GM21528 (cell line): ENCODE results near the gene FRAT2.
"Not testable (repeated sequence)": the region's sequence is repeated elsewhere in the genome, so short reads cannot be mapped to it uniquely, and the experiment has no call there.

Experiments
- ATAC-seq: cut with Tn5 transposase; IDR thresholded peaks from one replicate; pipeline ENCODE4 v1.9.1; 2021; ENCODE audit warnings: mild to moderate bottlenecking, moderate library complexity; ENCODE audit not compliant: unreplicated experiment, low FRiP score

Gene FRAT2

DNA sequence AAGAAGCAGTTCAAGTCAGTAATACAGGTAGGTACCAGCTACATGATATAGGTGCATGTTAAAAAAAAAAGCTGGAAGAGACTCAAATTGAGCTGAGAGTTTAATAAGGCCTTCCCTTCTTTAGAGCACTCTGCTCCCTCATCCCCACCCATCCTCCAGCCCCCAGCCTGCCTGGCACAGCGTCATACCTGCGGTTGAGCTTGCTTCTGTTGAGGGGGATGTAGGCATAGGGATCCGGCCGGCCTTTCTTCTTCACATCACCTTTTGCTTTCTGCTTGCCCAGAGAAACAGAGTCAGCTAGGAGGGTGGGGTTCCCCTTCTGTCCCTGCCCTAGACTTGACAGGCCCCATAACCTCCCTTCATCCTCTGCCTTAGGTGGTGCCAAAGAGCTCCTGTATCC is 23.8 kb upstream of the FRAT2 start:
- no peak for ATAC-seq

DNA sequence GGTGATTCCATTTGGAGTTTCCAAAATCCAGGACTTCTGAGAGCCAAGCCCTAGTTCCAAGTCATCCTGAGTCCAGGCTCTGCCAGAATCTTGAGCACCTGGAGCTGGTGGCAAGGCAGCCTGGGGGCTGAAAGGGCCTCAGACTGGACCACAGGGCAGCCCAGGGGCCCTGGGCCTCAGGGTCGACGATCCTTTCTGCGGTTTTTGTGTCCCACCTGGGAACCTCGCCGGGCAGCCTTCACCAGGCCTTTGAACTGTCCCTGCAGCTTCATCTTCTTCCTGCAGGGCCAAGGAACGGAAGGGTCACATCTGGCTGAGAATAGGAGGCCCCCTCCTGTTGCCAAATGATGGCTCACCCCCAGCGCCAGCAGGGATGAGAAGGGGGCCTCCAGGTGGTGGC is 22.4 kb upstream of the FRAT2 start:
- no peak for ATAC-seq

DNA sequence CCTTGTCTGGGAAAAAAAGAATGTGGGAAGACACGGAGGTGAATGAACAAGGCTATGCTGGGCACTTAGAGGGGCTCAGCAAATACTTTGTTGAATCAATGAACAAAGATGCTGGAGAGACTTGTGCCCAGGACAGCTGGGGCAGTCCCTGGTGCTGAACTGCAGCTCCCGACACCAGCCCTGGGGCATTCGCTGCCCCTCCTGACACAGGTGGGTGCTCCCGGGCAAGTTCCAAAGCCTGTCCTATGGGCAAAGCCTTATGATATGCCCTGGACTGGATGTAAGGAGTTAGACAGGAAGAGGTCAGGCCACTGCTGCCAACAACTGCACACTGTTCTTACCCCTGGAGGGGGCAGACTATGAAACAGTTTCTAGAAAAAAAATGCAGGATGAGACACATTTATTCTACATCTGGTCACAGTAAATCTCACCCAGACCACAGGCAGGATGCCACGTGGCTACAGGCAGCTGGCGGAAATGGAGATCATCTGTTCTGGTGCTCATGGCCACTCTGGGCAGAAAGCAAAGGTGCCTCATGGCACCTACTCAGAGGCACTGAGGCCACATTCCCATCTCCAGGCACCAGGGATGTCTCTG is 21.9 kb upstream of the FRAT2 start:
- ATAC-seq: no peak

DNA sequence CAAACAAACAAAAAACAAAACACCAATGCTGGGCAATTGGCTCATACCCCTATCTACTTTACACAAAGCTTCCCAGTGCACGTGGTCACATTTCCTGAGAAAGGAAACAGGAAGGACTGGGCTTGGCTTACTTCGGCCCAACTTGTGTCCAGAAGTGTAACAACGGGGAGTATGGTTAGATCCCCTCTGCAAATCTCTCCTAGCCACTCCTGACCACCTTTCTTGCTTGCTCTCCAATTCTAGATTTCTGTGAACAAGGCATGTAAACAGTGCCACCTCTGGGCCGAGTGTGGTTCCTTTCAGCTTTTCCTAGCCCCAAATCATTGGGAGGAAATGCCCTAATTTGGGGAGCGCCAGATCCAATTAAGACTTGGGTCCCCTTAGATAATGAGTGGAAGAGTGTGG is 21.0 kb upstream of the FRAT2 start:
- no peak for ATAC-seq

DNA sequence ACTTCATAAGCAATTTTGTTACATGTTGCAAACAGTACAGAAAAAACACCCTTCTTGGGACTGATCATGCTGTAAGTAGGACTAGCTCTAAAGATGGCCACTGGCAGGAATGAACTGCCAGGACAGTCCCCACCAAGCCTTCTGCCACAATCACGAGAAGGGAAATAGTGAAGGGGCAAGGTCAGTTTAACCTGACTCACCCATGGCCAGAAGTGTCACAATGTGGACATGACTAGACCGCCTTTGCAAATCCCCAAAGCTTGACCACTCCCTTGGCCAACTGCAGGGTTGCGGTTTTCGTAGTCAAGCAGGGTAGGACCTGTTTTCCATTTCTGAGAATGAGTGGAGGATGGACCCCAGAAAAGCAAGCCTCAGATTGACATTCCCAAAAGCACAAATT is 19.4 kb upstream of the FRAT2 start:
- ATAC-seq: no peak

DNA sequence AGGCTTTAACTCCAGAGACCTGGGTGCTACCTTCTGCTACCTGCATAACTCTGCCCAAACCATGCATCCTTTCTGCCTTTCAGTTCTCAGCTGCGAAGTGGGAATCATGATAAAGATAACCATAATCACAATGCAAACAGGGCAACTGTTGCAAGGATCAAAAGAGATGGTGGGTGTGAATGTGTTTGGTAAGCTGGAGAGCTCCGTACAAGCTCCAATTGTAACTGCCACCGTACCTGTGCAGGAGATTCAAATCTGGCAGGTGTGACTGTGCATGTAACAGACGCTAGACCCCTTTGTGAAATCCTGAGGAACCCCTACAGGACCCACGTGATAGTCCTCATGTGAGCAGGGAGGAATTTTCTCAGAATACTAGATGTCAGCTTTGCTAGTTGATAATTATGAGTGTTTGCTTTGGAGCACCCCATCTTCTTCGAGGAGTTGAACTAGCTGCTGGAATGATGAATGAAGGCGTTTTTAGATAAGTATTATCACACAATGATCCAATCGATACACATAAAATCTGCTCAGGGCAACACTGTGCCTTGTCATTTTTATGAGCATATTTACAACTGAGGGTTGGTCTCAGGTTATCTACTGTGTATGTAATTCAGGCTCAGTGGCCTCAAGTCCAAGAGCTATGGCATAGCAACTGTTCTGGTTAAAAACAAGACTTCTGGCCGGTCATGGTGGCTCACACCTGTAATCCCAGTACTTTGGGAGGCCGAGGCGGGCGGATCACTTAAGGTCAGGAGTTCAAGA is 15.4 kb upstream of the FRAT2 start:
- ATAC-seq: no peak

DNA sequence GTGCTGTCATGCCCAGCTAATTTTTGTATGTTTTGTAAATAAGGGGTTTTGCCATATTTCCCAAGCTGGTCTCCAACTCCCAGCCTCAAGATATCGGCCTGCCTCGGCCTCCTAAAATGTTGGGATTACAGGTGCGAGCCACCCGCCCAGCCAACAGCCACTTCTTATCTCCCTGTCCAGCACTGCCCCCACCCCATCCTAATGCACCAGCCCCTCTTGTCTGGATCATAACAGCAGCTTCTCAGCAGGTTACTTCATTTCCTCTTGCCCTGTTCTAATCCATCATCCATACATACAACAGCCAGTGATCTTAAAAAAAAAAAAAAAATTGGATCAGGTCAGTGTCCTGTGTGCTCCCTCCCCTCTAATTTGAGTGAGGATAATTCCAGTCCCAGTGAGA is 12.8 kb upstream of the FRAT2 start:
- no peak for ATAC-seq

DNA sequence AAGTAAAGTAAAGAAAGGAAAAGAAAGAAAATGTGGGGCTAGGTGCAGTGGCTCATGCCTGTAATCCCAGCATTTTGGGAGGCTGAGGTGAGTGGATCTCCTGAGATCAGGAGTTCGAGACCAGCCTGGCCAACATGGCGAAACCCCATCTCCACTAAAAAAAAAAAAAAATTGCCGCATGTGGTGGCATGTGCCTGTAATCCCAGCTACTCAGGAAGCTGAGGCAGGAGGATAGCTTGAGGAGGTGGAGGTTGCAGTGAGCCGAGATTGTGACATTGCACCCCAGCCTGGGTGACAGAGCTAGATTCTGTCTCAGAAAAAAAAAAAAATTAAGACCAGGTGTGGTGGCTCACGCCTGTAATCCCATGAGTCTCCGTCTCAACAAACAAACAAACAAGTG is 9.1 kb upstream of the FRAT2 start:
- ATAC-seq: not testable (repeated sequence)

DNA sequence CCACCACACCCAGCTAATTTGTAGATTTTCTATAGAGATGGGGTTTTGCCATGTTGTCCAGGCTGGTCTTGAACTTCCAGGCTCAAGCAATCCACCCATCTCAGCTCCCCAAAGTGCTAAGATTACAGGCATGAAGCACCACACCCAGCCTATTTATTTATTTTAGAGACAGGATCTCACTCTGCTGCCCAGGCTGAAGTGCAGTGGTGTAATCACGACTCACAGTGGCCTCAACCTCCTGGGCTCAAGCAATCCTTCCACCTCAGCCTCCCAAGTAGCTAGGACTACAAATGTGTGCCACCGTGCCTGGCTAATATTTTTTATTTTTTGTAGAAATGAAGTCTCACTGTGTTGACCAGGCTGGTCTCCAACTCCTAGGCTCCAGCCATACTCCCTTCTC is 6.9 kb upstream of the FRAT2 start:
- no peak for ATAC-seq

DNA sequence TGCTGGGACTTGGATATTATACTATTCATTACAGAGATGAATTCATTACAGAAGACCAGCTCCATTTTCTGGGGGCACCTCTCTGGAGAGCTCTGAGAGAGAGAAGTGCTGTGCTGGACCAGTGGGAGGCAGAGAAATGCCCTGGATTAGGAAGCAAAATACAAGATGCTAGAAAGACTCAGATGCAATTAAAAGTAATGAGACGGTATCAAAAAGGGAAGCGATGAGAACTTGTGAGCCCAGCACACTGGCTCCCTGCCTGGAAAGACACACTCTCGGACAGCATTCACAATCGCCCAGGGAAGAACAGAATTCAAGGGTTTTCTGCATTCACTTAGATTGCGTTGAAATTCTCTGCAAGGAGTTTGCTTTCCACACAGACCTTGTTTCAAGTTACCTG is 3.5 kb upstream of the FRAT2 start:
- ATAC-seq: no peak

DNA sequence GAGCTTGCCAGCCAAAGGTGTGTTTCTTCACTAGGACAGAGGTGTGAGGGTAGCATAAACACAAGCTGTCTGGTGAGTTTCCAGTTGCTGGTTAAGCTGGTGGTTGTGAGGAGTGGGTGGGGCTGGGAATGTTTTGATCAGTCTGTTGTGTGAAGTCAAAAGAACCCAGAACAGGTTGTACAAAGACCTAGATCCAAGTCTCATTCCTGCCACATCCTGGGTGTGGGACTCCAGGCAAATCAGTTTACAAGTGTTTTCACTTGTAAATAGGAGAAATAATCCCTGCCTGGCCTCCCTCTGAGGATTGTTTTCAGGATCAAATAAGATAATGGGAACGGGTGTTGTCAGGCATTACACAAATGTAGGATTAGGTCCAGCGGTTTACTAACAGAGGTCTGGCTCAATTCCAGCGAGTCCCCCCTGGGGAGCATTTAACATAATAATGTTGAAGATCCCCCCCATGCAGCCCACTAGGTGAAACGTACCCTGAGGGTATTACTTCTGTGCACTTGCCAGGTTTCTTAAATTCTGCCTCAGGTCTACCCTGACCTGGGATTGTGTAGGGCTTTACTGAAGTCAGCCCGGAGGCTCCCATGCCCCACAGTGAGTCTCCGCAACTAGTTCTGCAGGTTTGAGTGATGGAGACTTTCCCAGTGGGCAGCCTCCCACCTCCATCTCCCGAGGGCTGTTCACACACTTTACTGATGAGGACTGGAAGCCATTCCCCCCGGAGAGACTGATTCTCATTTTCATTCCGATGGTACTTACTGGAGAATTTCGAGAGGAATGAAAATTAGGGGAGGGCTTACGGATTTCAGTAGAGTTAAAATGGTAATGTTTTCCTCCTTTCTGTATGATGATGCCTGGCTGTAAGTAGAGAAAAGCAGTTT is 2.7 kb upstream of the FRAT2 start:
- no peak for ATAC-seq

DNA sequence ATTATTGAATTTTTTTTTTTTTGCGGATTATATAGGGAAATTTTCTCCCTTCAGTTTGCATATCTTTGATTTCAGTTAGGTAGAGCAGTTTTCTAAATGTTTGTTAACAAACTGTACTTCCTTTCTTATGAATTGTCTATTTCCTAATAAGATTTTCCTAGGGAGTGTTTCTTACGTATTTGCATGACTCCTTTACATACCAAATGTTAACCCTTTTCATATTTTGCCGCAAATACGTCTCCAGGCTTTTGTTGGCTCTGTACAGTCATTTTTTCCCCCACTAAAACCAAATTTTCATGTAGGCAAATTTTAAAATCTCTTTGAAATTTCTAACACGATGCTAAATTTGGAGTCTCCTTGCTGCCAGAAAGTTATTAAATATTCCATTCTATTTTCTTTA is 1.9 kb upstream of the FRAT2 start:
- ATAC-seq: no peak

DNA sequence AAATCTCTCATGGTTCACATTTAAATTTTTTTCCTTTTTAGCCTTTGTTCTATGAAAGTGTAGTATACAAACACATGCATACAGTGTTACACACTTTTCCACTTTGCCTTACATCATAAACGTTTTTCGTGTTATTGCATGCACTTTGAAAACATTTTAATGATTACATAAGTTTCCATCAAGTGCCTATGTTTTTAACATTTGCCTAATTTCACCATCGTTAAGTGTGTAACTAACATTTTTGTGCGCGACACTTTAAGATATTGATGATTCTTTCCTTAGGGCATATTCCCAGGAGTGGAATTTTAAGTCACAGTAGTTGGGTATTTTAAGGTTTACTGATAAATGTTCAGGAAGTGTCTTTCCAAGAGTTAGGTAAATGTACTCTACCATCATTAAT is 1.5 kb upstream of the FRAT2 start:
- no peak for ATAC-seq

DNA sequence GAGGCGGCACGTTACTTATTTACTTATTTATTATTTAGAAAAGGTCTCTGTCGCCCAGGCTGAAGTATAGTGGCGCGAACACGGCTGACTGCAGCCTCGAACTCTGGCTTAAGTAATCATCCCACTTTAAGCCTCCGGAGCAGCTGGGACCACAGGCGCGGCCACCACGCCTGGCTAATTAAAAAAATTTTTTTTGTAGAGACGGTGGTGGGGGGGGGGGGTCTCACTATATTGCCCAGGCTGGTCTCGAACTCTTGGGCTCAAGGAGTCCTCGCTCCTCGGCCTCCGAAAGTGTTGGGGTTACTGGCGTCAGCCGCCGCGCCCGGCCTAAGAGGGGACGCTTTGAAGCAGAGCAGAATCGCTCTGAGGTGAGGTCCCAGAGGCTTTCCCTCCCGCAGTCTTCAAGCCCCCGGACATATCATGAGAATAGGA is 675 bp upstream of the FRAT2 start:
- no peak for ATAC-seq

DNA sequence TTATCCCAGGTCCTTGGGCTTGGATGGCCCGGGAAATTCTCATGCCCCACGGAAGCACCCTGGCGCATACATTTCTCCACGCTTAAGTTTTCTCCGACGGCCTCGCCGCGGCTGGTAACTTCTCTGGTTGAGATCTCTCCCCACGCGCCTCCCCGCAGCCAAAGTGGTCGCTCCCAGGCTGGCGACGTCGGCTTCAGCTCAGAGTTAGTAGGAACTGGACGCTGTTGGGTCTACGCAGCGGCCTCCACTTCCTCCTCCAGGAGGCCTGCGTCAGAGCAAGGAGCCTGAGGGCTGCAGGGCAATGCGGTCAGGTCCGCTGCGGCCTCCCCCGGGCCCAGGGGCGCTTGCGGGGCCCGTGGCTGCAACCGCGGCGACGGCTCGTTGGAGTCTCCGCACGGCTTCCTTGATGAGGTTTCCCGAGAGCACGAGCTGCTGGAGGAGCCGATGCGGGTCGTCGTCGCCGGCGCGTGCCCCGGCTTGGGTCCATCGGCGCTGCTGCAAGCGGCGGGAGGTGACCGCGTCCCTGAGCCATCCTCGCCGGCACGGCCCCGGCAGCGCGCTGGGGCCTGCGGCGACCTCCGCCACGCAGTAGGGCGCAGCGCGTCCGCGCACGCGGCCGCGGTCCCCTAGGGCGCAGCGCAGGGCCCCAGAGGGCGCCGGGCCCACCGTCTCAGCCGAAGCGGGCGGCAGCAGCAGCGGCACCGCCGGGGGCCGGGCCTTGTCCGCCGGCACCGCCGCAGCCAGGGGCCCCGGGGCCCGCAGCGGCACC is 744 bp downstream of the FRAT2 start:
- ATAC-seq: peak; percentile 14

DNA sequence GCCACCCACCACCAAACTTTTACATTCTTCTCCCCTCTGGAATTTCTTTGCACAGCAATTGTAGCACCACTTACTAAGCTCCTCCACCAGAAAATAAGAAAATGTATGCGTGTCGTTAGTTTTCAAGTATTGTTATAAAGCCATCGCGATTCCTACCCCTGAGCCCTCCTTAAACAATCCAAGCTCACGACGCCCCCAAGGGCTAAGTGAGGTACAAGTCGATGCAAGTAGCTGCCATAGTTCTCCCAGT is 1.3 kb downstream of the FRAT2 start:
- no peak for ATAC-seq

DNA sequence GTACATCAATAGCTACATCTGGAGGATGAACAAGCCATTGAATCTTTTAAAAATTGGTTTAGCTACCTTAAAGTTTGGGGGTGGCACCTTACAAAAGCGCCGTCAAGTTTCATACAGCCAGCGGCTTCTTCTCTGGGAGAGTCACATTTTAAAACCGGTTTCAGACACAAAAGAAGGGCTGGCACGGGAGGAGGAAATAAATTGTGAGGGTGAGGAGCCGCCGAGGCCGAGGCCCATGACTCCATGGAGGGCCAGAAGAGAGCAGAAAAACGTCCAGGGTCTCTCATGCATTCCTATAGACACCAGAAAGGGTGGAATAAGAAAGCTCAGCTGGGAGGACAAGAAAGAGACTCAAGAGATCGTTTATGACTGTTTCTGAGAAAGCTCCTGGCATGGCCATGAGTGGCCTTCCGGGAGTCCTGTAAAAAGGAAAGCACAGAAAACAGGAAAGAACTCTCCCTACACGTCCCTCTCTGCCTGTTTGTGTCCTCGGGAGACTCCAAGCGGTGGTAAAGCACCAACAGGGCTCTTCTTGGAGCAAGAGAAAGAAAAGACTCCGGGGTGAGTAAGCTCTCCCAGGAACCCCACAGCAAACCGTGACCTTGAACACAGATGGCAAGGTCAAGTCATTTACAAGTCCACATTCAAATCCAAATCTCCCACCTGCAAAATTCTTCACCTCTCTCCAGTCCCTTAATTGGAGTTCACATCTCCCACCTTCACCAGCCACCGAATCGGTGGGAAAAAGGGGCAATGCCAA is 1.8 kb downstream of the FRAT2 start:
- no peak for ATAC-seq

DNA sequence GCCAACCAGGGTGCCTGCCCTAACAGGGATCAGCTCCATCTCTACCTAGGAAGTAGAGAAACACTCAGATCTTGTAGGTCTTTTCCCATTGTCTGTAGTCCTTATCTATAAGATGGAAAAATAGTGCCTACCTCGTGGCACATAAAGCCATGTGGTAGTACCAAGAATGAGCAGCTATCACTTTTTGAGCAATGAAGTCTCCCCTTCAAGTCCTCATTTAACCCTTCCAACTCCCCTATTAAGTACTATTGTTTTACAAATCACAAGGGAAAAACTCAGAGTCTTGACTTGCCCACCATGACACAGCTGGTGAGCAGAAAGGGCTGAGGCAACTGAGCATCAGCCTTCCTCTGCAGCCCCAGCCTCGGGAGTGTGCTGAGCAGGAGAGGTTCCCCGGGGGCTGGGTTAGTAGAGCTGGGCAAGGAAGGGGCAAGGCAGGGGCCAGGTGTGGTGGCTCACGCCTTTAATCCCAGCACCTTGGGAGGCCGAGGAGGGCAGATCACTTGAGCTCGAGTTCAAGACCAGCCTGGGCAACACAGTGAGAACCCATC is 3.3 kb downstream of the FRAT2 start:
- ATAC-seq: no peak

DNA sequence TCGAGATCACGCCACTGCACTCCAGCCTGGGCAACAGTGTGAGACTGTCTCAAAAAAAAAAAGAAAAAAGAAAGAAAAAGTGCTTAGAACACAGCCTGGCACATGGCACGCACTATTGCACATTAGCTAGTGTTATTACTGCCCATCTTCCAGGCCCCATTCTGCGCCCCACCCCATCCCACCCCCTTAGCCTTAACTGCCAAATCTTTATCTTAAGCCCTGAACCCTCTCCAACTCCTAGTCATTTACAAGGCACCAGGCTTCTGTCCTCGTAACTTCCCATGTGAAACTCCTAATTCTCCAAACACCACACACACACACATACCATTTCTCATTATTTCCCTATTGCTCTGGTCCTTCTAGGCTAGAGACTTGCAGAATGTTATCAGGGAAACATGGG is 4.8 kb downstream of the FRAT2 start:
- ATAC-seq: no peak
